Neutrophil (primary cell): ENCODE measurements around the gene PRAC1.

ENCODE experiments used
- H3K27ac ChIP-seq: fragments of 200-600 bp; sonication (generic); 2 replicates; pipeline ENCODE4 v1.5.1; 2016; ENCODE audit warnings: mild to moderate bottlenecking, moderate library complexity
- H3K27me3 ChIP-seq: fragments of 200-600 bp; sonication (generic); 2 replicates; pipeline ENCODE4 v1.6.0; 2016; ENCODE audit warnings: mild to moderate bottlenecking
- H3K36me3 ChIP-seq: fragments of 200-600 bp; sonication (generic); 2 replicates; pipeline ENCODE4 v1.5.1; 2017
- H3K4me1 ChIP-seq, 2 experiments: fragments of 200-600 bp in 1 of 2; sonication (generic) in 1 of 2; 1 replicate in 1 of 2; 2 replicates in 1 of 2; pipeline versions ENCODE4 v1.5.1 to v1.6.1; 2013 to 2016; ENCODE audit warnings: low read depth in 1 of 2, low read length in 1 of 2, mild to moderate bottlenecking in 1 of 2, moderate library complexity in 1 of 2; ENCODE audit not compliant: control insufficient read depth in 1 of 2, insufficient read depth in 1 of 2
- H3K4me3 ChIP-seq, 2 experiments: fragments of 200-600 bp in 1 of 2; sonication (generic) in 1 of 2; 1 replicate in 1 of 2; 2 replicates in 1 of 2; pipeline ENCODE4 v1.5.1; 2013 to 2016; ENCODE audit warnings: low read depth in 1 of 2, low read length in 1 of 2, mild to moderate bottlenecking in 1 of 2, moderate library complexity in 1 of 2
- H3K9me3 ChIP-seq: fragments of 200-600 bp; sonication (generic); 2 replicates; pipeline ENCODE4 v1.5.1; 2016
- TF ChIP-seq, protein P1 (sequence below): fragments of 200-600 bp; sonication (generic); IDR thresholded peaks from 2 replicates; pipeline ENCODE4 v1.5.1; 2016; ENCODE audit warnings: antibody characterized with exemption

Gene PRAC1

DNA sequence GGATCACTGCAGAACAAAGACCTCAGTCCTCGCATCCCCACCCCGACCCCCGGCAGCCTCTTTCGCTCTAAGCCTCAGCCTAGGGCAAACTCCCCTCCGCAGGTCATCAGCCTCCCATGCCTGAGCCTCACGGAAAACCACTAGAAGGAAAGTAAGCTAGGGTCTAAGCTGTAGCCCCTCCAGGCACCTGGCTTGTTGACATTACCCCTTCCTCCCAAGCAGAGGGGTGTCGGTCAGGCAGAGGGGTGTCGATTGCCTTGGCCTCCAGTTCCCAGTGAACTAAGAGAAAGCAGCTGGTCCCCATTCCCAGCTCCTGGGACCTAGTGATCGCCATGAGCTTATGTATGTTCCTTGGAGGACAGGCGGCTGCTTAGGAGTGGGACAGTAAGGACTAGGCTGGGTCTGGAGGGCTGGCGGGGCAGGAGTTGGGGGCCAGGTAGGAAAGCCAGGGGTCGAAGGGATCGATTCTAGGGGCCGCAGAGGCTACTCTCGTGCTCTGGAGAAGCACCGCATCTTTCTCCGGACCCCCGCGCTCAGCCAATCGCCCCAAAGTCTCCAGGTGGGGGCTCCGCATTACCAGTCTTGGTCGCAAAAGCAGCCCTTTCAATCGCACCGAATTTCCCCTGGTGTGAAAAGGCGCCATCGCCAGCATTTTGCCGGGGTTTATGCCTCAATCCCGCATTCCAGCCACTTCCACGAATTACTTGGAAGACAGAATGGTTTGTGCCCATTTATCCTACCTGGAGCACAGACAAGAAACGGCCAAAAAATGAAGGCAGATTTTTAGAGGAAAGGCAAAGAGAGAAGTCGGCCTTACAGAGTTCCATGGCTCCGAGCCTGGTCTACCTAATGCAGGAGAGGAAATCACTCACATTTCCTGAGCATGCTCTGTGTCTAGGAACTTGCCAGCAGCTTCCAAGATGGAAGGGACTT lies 27.6 kb upstream of the PRAC1 start:
- H3K4me1 ChIP-seq, result no peaks in the 10 kb centered on the region

DNA sequence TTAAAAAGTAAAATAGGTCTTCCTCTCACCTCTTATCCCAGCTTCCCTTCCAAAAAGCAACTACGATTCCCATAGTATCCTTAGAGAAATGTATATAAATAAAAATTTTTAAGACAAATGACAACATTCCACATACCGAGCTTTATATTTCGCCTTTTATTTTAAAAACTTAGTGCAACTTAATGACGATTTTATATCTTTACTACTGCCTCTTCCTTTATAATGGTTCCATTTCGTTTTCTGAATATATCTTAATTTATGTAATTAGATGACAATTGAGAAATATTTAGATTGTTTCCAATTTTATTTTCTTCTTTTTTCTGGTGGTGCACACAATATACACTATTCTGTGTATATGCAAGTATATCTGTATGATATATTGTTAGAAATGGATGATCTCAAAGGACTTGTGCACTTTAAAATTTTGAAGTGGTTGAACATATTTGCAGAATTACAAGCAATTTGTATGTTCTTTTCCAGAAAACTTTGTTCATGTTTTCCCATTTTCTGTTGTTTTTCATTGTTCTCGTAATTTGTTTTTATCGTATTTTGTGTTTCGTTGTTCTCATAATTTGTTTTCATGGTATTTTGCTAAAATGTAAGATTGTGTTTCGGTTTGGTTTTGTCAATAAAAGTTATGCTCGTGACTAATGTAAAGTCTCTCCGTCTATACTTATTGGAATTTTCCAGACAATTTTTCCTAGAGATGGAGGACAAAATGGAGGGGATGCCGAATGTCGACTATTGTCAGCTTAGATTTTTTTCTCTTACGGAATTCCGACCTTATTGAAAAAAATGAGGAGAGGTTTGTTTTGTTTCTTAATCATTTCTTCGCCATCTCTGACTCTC lies 26.6 kb upstream of the PRAC1 start:
- Histone ChIP-seq H3K4me3 (no peak overlapping the region), H3K27ac (no peak overlapping the region), H3K36me3 (no peaks in the 10 kb centered on the region), H3K4me1 (no peaks in the 10 kb centered on the region), H3K27me3 (peaks cover 100% of the 10 kb centered on the region), H3K9me3 (no peaks in the 10 kb centered on the region)
- TF ChIP-seq, protein P1, sequence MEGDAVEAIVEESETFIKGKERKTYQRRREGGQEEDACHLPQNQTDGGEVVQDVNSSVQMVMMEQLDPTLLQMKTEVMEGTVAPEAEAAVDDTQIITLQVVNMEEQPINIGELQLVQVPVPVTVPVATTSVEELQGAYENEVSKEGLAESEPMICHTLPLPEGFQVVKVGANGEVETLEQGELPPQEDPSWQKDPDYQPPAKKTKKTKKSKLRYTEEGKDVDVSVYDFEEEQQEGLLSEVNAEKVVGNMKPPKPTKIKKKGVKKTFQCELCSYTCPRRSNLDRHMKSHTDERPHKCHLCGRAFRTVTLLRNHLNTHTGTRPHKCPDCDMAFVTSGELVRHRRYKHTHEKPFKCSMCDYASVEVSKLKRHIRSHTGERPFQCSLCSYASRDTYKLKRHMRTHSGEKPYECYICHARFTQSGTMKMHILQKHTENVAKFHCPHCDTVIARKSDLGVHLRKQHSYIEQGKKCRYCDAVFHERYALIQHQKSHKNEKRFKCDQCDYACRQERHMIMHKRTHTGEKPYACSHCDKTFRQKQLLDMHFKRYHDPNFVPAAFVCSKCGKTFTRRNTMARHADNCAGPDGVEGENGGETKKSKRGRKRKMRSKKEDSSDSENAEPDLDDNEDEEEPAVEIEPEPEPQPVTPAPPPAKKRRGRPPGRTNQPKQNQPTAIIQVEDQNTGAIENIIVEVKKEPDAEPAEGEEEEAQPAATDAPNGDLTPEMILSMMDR, result no peak

More for the DNA sequence above, 27.6 kb upstream of the PRAC1 start:
- peaks cover 100% of the 10 kb centered on the region for H3K27me3 ChIP-seq
- TF ChIP-seq, protein P1, result no peak
- no peaks in the 10 kb centered on the region for H3K9me3 ChIP-seq
- no peak overlapping the region for H3K4me3 ChIP-seq
- no peaks in the 10 kb centered on the region for H3K36me3 ChIP-seq
- no peak overlapping the region for H3K27ac ChIP-seq

DNA sequence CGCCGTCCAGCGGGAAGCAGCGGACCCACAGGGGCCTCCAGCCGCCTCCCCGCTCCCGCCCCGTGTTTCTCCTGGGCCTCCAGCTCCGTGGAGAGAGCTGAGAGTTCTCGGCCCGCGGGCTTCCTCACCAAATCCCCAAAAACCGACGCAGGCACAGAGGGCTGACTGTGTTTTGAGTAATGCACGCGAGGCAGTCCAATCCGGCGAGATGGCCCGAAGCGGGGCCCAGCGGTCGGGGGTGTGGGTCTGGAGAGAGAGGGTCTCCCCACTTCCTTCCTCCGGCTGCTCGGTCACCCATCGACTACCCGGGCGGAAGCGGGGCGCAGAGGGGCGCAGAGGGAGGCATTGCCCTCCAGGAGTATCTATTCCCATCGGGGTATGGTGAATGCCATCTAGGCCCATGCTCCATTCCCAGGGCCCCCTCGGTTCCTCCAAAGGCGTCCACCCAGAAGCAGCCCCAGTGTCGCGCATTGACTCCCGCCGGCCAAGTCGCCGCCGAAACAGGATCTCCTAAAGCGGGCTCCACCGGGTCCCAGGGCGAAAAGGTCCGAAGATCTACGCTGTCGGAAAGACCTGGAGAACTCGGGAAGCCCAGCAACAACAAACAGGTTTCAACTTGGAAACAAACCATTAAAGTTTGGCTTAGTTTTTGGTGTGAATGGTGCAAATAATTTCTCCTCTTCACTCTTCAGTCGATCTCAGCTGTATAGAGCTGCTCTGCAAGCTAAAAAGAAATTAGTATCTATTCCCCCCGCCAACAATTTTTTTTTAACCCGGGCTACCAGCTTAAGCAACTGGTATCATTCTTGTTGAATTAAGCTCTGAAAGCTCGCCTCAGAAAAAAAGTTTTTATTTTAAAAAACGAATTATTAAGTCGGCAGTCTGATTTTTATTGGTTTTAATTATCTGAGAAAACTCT lies 25.4 kb upstream of the PRAC1 start:
- H3K36me3 ChIP-seq, result no peaks in the 10 kb centered on the region
- H3K4me1 ChIP-seq, result no peaks in the 10 kb centered on the region
- no peaks in the 10 kb centered on the region for H3K9me3 ChIP-seq
- no peak overlapping the region for H3K4me3 ChIP-seq
- H3K27ac ChIP-seq, result no peak overlapping the region
- peaks cover 100% of the 10 kb centered on the region for H3K27me3 ChIP-seq
- TF ChIP-seq, protein P1, result no peak

DNA sequence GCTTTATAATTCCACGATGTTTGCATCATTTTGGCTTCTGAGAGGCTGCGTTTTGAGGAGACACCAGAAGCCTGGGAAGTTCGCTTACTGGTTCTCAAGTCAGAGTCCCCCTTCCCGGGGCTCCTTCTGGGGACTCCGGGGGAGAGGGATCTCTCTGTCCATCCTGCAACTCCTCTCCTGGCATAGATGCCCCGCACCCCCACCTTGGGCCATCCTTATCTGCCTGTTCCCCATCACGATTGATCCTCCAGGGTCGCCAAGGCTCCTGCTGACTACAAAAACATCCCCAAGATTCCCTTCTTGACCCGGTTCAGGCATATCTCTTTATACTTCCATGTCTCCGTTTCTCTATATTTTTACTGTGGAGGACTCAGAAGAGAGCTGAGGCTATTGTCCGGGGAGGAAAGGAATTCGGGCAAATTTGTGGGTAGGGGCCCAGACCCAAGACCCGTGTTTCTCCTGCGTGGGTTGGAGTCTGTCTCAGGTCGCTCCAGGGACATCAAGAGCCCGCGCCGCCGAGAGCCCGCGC lies 24.7 kb upstream of the PRAC1 start:
- TF ChIP-seq, protein P1, result no peak
- Histone ChIP-seq H3K36me3 (no peaks in the 10 kb centered on the region), H3K27me3 (peaks cover 100% of the 10 kb centered on the region), H3K4me3 (no peak overlapping the region), H3K4me1 (no peaks in the 10 kb centered on the region), H3K27ac (no peak overlapping the region), H3K9me3 (no peaks in the 10 kb centered on the region)
